Activated naive CD8-positive, alpha-beta T cell treated with anti-CD3 and anti-CD28 coated beads, Interleukin-2, amount 10 ng/mL, durations not matched to agents 7 days and 5 days (primary cell): ENCODE measurements around the gene COX5B. TPM values are rescaled to one million over a fixed set of nuclear protein-coding genes. Genes with fewer than 3 reads are reported as not detected.
A peak's percentile ranks its signal among the peaks of the same experiment; 100 is the strongest.
"Not testable (repeated sequence)": the region's sequence is repeated elsewhere in the genome, so short reads cannot be mapped to it uniquely, and the experiment has no call there.

Experiments used
- ATAC-seq: fragments of 150-1000 bp; cut with Tn5 transposase; one replicate; pipeline ENCODE4 v1.10.0; 2021; ENCODE audit warnings: low read depth, moderate library complexity
- POLR2A ChIA-PET: fragments of 350-600 bp; sonication (Branson Sonifier 250); formaldehyde crosslinking; loops from one replicate; lab custom pipeline; 2021; ENCODE audit warnings: antibody characterized with exemption; lab: Charles Lee
- DNase-seq: peaks from one replicate; pipeline ENCODE4 v3.0.0; 2021
- H3K27ac Mint-ChIP-seq: one replicate; pipeline ENCODE4 v1.8.0; 2022; ENCODE audit warnings: mild to moderate bottlenecking, mixed read lengths
- H3K27me3 Mint-ChIP-seq: one replicate; pipeline ENCODE4 v1.8.0; 2022; ENCODE audit warnings: mild to moderate bottlenecking, moderate library complexity, mixed read lengths
- H3K36me3 Mint-ChIP-seq: one replicate; pipeline ENCODE4 v1.8.0; 2021; ENCODE audit warnings: mild to moderate bottlenecking, mixed read lengths
- H3K4me1 Mint-ChIP-seq: one replicate; pipeline ENCODE4 v1.8.0; 2021; ENCODE audit warnings: mixed read lengths
- H3K4me3 Mint-ChIP-seq: one replicate; pipeline ENCODE4 v1.8.0; 2022; ENCODE audit warnings: mild to moderate bottlenecking, moderate library complexity, mixed read lengths
- H3K9me3 Mint-ChIP-seq: one replicate; pipeline ENCODE4 v1.8.0; 2021; ENCODE audit warnings: mixed read lengths
- total RNA-seq, 2 experiments: library from RNA; stranded (reverse); gene quantifications; one replicate each; pipeline ENCODE4 v1.2.3, GENCODE V29; 2021

Gene COX5B, protein sequence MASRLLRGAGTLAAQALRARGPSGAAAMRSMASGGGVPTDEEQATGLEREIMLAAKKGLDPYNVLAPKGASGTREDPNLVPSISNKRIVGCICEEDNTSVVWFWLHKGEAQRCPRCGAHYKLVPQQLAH
- 100 to 1,000 TPM; 190 to 192 TPM for total RNA-seq

DNA sequence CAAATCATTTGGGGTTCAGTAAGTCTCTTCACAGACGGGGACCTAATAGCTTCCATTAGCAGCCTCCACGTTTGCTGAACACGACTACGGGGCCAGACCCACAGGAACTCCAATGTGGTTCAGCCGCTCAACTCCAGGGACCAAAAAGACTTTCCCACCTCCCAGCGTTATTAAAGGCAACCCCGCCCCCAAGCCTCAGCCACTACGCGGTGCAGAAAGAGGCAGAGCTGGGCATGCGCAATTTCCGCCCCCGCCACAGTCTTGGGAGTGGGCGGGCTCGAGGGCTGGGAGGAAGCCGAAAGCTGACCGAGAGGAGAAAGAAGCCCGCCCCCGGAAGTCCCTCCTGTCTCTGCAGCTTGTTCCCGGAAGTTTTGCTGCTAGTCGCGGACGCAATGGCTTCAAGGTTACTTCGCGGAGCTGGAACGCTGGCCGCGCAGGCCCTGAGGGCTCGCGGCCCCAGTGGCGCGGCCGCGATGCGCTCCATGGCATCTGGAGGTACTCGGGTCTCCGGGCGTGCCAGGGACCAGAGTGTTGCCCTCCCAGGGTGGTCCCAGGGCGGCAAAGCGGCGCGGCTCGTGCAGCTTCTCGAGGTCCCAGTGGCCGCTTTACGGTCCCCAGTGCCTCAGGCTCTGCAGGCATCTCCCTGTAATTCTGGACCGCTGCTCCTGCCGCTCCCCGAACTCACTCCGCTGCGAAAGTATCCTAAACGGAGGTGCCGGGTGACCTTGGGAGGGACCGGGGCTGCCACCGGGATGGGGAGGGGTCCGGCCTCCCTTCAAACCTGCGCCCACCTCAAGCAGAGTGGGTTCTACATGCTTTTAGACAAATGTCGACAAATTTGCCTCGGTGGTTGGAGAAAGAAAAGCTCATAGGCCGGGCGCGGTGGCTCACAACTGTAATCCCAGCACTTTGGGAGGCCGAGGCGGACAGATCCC, at the start of gene COX5B:
TSS of gene COX5B (plus strand) at position 368 of the 935 bp plus-strand sequence. CDS start at position 393, 25 bp downstream.
- H3K9me3 Mint-ChIP-seq = no peaks in the 10 kb centered on the region

DNA sequence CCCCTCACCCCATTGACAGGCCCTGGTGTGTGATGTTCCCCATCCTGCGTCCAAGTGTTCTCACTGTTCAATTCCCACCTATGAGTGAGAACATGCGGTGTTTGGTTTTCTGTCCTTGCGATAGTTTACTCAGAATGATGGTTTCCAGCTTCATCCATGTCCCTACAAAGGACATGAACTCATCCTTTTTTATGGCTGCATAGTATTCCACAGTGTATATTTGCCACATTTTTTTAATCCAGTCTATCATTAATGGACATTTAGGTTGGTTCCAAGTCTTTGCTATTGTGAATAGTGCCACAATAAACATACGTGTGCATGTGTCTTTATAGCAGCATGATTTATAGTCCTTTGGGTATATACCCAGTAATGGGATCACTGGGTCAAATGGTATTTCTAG, 49.7 kb upstream of the COX5B start:
- H3K27ac Mint-ChIP-seq, DNase-seq, H3K36me3 Mint-ChIP-seq, H3K4me1 Mint-ChIP-seq, H3K9me3 Mint-ChIP-seq, H3K4me3 Mint-ChIP-seq, POLR2A ChIA-PET, ATAC-seq: not testable (repeated sequence)
- H3K27me3 Mint-ChIP-seq = peaks cover 29% of the 10 kb centered on the region

More for the DNA sequence above, at the start of gene COX5B:
- ATAC-seq = peak; percentile 97
- POLR2A ChIA-PET = interaction anchor here (0.6 to 10.0 kb wide), 15 partner anchors 9 to 819 kb away, joined by 3 to 184 read pairs (median 4); partner anchors contain the start of genes ACTR1B, ANKRD36B and ZAP70
- Mint-ChIP-seq H3K27ac (peak within 1 kb of the TSS; percentile 95), H3K4me3 (peak within 1 kb of the TSS; percentile 94), H3K4me1 (peaks cover 18% of the 10 kb centered on the region), H3K36me3 (peaks cover 20% of the 10 kb centered on the region), H3K27me3 (peaks cover 2% of the 10 kb centered on the region)
- DNase-seq = peak; percentile 95

DNA sequence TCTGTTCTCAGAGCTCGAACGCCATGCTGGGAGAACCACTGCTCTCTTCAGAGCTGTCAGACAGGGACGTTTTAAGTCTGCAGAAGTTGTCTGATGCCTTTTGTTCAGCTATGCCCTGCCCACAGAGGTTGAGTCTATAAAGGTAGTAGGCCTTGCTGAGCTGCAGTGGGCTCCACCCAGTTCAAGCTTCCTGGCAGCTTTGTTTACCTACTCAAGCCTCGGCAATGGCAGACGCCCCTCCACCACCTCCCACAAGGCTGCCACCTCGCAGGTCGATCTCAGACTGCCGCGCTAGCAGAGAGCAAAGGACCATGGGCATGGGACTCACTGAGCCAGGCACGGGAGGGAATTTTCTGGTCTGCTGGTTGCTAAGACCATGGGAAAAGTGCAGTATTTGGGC, 44.3 kb upstream of the COX5B start:
- H3K9me3 Mint-ChIP-seq, DNase-seq, H3K27ac Mint-ChIP-seq, POLR2A ChIA-PET, H3K4me3 Mint-ChIP-seq, H3K36me3 Mint-ChIP-seq, H3K4me1 Mint-ChIP-seq, ATAC-seq: not testable (repeated sequence)
- peaks cover 24% of the 10 kb centered on the region for H3K27me3 Mint-ChIP-seq

DNA sequence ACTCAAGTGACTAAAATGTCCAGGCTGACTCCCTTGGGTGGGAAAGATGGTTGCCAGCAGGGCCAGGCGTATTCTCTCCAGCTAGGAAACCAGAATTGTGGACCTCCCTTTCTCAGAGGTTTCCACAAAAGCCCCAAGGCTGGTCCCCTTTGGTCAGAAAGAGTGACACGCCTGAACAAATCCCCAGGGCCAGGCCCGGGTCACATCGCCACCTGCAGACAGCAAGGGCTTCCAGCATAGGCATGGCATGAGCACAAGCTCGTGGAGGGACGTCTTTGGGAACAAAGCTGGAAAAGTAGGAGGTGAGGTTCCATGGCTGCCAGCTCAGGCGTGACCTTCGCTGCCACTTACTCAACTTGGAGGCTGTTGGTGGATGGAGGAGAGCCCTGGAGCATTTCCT, 40.8 kb upstream of the COX5B start:
- DNase-seq, H3K4me1 Mint-ChIP-seq, H3K27me3 Mint-ChIP-seq, H3K4me3 Mint-ChIP-seq, POLR2A ChIA-PET, H3K36me3 Mint-ChIP-seq, ATAC-seq, H3K27ac Mint-ChIP-seq, H3K9me3 Mint-ChIP-seq: not testable (repeated sequence)

DNA sequence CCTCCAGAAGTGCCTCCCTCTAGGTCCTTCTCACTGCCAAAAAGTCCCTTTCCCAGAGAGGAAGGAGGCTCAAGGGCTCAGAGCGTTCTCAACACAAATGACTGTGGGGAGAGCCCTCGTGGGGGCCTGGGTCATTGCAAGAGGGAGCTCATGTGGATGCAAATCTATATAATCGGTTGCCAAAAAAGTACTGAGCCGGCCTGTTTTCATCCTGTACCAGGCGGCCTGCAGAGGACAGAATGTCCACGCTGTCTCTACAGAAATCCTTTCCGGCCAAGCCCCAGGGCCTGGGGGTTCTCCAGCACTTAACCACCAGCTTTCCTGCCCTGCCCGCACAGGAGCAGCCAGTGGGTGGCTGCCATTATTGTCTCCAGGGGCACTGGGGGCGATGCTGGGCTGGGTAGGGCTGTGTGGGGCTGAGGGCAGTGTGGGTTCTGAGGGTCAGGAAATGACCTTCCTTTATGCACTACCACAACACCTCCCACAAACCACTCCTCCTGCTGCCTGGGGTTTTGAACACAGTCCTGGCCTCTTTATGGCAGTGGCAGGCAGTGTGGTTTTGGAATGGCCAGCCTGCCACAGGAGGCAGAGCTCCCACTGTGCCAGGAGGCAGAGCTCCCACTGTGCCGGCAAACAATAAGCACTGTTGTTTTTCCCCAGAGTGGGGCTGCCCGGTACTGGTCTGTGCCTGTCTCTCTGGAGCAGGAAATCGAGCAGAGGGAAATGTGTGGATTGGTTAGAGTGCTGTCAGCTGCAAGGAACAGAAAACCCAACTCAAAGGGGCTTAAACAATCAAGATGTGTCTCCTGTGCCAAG, 40.1 kb upstream of the COX5B start:
- DNase-seq, H3K27me3 Mint-ChIP-seq, H3K36me3 Mint-ChIP-seq, H3K4me3 Mint-ChIP-seq, ATAC-seq, H3K9me3 Mint-ChIP-seq, H3K27ac Mint-ChIP-seq, POLR2A ChIA-PET, H3K4me1 Mint-ChIP-seq: not testable (repeated sequence)

DNA sequence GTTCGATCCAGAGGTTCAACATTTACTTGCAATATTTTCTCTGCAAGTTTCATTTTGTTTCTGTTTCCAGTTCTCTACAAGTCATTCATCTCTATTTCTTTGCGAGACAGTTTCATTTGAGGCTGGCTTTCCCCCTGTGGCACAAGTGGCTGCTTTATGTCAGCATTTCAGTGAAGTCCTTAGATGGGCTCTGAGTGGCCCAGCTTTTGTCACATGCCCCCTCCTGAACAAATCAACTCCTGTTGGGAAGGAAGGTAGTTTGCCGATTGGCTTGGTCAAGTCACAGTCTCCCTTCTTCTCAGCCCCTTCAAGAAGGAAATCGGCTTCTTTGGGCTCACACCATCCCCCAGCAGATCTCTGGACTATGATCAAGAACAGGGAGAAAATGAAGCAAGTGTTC, 37.1 kb upstream of the COX5B start:
- H3K4me3 Mint-ChIP-seq, H3K36me3 Mint-ChIP-seq, H3K4me1 Mint-ChIP-seq, ATAC-seq, H3K9me3 Mint-ChIP-seq, DNase-seq, H3K27ac Mint-ChIP-seq, H3K27me3 Mint-ChIP-seq, POLR2A ChIA-PET: not testable (repeated sequence)

DNA sequence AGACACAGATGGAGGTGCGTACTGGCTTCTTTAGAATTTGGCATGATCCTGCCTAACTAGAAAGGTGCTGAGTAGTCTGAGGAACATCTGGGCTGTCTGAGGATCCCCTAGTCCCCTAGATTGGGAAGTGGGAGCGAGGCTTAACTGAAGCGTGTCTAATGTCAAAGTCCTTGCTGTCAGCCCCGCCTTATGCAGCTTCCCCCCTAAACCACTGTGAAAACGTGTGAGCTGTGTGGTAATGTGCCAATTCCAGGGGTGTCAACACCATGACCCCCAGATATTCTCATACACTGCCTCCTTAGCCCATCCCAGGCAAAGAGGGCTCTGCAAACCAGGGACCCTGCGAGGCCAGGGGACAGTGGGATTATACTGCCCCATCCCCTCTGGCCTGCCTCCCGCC, 34.0 kb upstream of the COX5B start:
- POLR2A ChIA-PET, H3K9me3 Mint-ChIP-seq, H3K27me3 Mint-ChIP-seq, H3K4me3 Mint-ChIP-seq, ATAC-seq, H3K4me1 Mint-ChIP-seq, DNase-seq, H3K27ac Mint-ChIP-seq, H3K36me3 Mint-ChIP-seq: not testable (repeated sequence)

DNA sequence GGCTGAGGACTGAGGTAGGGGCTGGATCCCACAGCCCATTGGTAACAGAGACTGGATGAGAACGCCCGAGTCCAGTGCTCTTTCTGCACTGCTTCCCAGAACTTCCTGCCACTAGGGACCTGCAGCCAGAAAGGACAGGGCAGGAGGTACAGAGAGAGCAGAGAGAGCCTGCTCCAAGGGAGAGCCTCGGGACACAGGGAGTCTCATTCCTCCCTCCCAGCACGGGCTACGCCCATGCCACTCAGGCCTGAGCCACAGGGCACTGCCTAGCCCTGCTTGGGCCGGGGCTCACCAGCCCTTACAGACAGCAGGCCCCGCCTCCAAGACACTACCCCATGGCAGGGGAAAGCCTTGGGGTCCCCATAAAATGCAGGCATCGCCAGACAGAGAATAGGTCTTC, 30.1 kb upstream of the COX5B start:
- POLR2A ChIA-PET, H3K27me3 Mint-ChIP-seq, H3K4me3 Mint-ChIP-seq, DNase-seq, ATAC-seq, H3K27ac Mint-ChIP-seq, H3K9me3 Mint-ChIP-seq, H3K4me1 Mint-ChIP-seq, H3K36me3 Mint-ChIP-seq: not testable (repeated sequence)

DNA sequence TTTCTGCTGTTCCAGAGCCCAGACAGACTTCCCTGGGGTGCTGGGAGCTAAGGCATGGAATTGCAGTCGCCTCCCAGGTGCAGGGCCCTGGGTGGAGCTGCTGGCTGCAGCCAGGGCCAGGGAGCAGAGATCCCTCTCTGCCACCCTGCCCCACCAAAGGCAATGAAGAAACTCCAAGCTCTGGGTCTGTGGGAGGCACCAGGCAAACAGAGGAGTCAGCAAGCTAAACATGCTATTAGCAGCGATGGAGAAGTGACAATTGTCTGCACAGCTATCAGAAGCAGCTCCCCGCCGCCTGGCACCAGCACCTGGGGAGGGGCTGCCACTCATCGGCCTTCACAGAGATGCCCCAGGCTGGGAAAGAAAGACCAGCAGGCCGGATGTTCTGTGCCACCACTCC, 28.0 kb upstream of the COX5B start:
- DNase-seq (no peak), ATAC-seq (no peak)
- POLR2A ChIA-PET = no interaction called here
- Mint-ChIP-seq H3K4me3 (no peak overlapping the region), H3K27me3 (no peaks in the 10 kb centered on the region), H3K9me3 (no peaks in the 10 kb centered on the region), H3K36me3 (no peaks in the 10 kb centered on the region), H3K27ac (no peak overlapping the region), H3K4me1 (no peaks in the 10 kb centered on the region)

DNA sequence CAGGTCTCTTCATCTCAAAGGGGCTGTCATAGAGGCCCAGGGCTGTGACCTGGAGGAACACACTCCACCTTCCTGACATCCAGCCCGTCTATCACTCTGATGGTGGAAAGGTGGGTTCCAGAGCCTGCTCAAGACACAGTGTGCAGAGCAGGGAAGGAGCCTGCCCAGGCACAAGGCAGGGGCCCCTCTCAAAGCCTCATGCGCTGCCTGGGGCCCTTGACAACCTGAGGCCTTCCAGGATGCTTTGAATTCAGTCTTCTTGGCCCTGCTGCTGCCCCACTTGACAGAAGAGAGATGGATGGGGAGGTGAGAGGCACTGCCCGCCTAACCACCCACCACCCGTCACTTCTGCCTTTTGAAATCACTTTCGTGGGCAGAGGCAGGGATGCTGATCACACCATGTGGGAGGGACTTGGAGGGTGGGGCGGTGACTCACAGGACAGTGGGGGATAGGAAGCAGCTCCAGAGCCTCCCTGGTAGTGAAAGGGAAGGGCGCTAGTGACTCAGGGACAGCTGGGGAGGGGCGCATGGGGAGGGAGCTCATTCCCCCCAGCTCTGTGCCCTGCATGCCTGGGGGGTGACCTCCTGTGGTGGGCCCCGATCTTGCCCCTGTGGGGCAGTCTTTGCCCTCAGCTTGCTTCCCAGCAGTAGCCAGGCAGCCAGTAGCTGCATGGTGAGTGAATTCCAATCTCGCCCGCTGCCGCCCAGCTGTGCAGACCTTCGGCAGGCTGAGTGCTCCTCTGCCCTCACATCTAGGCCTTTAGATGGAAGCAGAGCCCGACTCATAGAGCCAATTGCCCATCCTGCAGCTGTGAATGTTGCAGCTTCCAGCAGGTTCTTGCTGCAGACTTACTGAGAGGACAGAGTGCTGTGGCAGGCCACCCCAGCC, 26.7 kb upstream of the COX5B start:
- DNase-seq, H3K4me3 Mint-ChIP-seq, H3K4me1 Mint-ChIP-seq, POLR2A ChIA-PET, H3K36me3 Mint-ChIP-seq, H3K27me3 Mint-ChIP-seq, H3K27ac Mint-ChIP-seq, H3K9me3 Mint-ChIP-seq: not testable (repeated sequence)
- ATAC-seq = peak; percentile 97

DNA sequence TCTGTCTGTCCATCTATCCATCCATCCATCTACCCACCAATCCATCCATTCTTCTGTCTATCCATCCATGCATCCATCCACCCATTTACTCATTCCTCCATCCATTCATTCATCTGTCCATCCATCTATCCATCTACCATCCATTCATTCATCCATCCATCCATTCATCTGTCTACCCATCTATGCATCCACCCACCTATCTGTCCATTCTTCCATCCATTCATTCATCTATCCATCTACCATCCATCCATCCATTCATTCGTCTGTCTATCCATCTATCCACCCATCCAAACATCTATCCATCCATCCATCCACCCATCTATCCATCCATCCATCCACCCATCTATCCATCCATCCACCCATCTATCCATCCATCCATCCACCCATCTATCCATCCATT, 25.4 kb upstream of the COX5B start:
- H3K27me3 Mint-ChIP-seq, H3K36me3 Mint-ChIP-seq, H3K4me3 Mint-ChIP-seq, H3K9me3 Mint-ChIP-seq, H3K4me1 Mint-ChIP-seq, ATAC-seq, H3K27ac Mint-ChIP-seq, POLR2A ChIA-PET, DNase-seq: not testable (repeated sequence)

DNA sequence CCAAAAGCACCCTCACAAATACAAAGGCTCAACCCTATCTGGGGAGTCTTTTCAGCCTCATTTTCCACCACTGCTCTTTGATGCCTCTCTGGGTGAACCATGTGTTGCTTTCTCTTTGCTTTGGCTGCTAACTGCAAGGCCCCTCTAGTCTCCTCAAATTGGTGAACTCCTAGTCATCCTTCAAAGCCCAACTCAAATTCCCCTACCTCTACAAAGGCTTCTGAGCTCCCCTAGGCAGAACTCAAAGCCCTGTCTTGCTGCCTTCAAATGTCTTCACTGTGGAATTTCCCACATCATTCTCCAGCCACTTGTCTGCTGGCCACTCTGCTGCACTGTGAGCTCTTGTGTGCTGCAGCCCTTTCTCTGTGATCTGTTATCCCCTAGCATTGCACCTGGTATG, 22.9 kb upstream of the COX5B start:
- H3K27me3 Mint-ChIP-seq, H3K9me3 Mint-ChIP-seq, POLR2A ChIA-PET, DNase-seq, H3K4me3 Mint-ChIP-seq, H3K36me3 Mint-ChIP-seq, H3K4me1 Mint-ChIP-seq, H3K27ac Mint-ChIP-seq, ATAC-seq: not testable (repeated sequence)
